Adrenal gland (tissue), 12 donors: ENCODE data around the gene TTI1. TPM values are rescaled to one million over a fixed set of nuclear protein-coding genes. Genes with fewer than 3 reads are reported as not detected.

Experiments used
- DNase-seq, 7 donors: peaks; one replicate each; pipeline ENCODE4 v3.0.0-alpha.2; 2019 to 2020
- H3K27ac ChIP-seq, 5 donors: fragments of 200-600 bp; sonication (generic) in 4 of 5; 1 replicate in 3 of 5; 2 replicates in 2 of 5; pipeline versions ENCODE4 v1.5.1 to v1.8.0; 2016 to 2020; ENCODE audit warnings: mild to moderate bottlenecking in 1 of 5
- H3K27me3 ChIP-seq: fragments of 200-600 bp; 2 replicates; pipeline ENCODE4 v1.8.0; 2021
- H3K36me3 ChIP-seq, 2 donors: fragments of 200-600 bp; replicated peaks in 1 of 2; 1 replicate in 1 of 2; 2 replicates in 1 of 2; pipeline versions ENCODE4 v1.5.1 to v1.8.0; 2018 to 2022
- H3K4me1 ChIP-seq, 2 donors: fragments of 200-600 bp; replicated peaks in 1 of 2; 1 replicate in 1 of 2; 2 replicates in 1 of 2; pipeline versions ENCODE4 v1.5.1 to v1.8.0; 2018 to 2021
- H3K4me3 ChIP-seq, 4 donors: fragments of 200-600 bp; sonication (generic) in 3 of 4; one replicate each; pipeline ENCODE4 v1.5.1; 2016 to 2018
- H3K9me3 ChIP-seq, 3 donors: fragments of 200-600 bp; sonication (generic) in 1 of 3; replicated peaks in 1 of 3; 1 replicate in 2 of 3; 2 replicates in 1 of 3; pipeline versions ENCODE4 v1.5.1 to v1.8.0; 2016 to 2021
- CTCF ChIP-seq, 6 experiments: fragments of 450-650 bp in 4 of 6; fragments of 200-600 bp in 2 of 6; sonication (generic) in 1 of 6; IDR thresholded peaks; 1 replicate in 5 of 6; 2 replicates in 1 of 6; pipeline versions ENCODE4 v1.5.1 to v1.8.0; 2016 to 2021; ENCODE audit warnings: antibody characterized with exemption in 6 of 6, mild to moderate bottlenecking in 2 of 6, moderate library complexity in 1 of 6
- POLR2A ChIP-seq, 2 donors: fragments of 450-650 bp; IDR thresholded peaks; one replicate each; pipeline ENCODE4 v1.6.1; 2017; ENCODE audit warnings: antibody characterized with exemption in 2 of 2, mild to moderate bottlenecking in 2 of 2, moderate library complexity in 1 of 2
- WGBS, 4 donors: extraction: QIAGEN DNeasy Blood & Tissue Kit in 2 of 4; methylation state at CpG; one replicate each; pipeline versions ENCODE4 v1.1.5 to v1.1.7; 2013 to 2017; 5-methylcytosine and 5-hydroxymethylcytosine counted together
- intact Hi-C, 2 donors: fragments of 100-400 bp; cut with DNase I; formaldehyde crosslinking; loops; one replicate each; pipeline versions ENCODE4 v1.14.1 to v1.15.0; 2022 to 2023
- polyA plus RNA-seq, 3 donors: library from polyadenylated mRNA; stranded (reverse); fragments of 200-250 nt in 2 of 3; fragments of 350-450 nt in 1 of 3; fragmentation: Illumina TruSeq in 1 of 3; extraction: RNeasy Lipid Tissue Mini Kit (QIAGEN cat#74804) in 1 of 3; gene quantifications; one replicate each; pipeline ENCODE4 v1.2.3, GENCODE V29; 2013 to 2014
- total RNA-seq, 9 donors: library from RNA; depleted of rRNA in 4 of 9; stranded (reverse); fragments of >200 nt in 4 of 9; fragments of 120-200 nt in 1 of 9; fragmentation: NEBNext Ultra II Directional in 1 of 9; extraction: Animal tissue kit (Norgen Biotek cat#: 25700) in 1 of 9; gene quantifications; one replicate each; pipeline versions ENCODE4 v1.1.0 to v1.2.4, GENCODE V29; 2013 to 2023
- donor health status: healthy with polysubstance abuse.
- donor health status: Bipolar disorder and iron deficiency.
- donor health status: DM: yes; HTN: yes; CAD: no.
- donor health status: DM: no; HTN: no; CAD: no.
- donor health status: DM: no; HTN: no; CAD: no.
- donor health status: DM: yes; HTN: yes; CAD: no.

Gene TTI1
- total and polyA plus RNA-seq, 12 donors = 12.5 to 28.7 (median 20.0) TPM

- TF ChIP-seq POLR2A (IDR thresholded peaks at IDR 0.05) (no peak), CTCF (IDR thresholded peaks at IDR 0.05) (no peak)
- peaks cover 11 to 35% of the 10 kb centered on the region in 2 donors for H3K4me1 ChIP-seq
- H3K27me3 ChIP-seq = no peaks in the 10 kb centered on the region
- no peak overlapping the region for H3K27ac ChIP-seq
- H3K9me3 ChIP-seq = no peaks in the 10 kb centered on the region
- WGBS, 4 donors = 90 to 96% (median 95%) methylated on average over 3 of the region's 3 CpGs
- H3K4me3 ChIP-seq = no peak overlapping the region
- intact Hi-C loops = loop anchor here in 1 of 2 donors (10.0 kb wide), 2 partner anchors 57 to 433 kb away; no protein-coding TSS in a partner anchor
- DNase-seq = no peak
- peaks cover 0 to 60% of the 10 kb centered on the region in 2 donors for H3K36me3 ChIP-seq
Observed at GRCh38 chr20:37997516-37997915, 35.7 kb downstream of the TTI1 start.

GRCh38 chr20:37995856-37996605 is 37.2 kb downstream of the TTI1 start:
- Histone ChIP-seq H3K36me3 (peaks cover 0 to 55% of the 10 kb centered on the region in 2 donors), H3K4me1 (peaks cover 14 to 35% of the 10 kb centered on the region in 2 donors), H3K27me3 (no peaks in the 10 kb centered on the region), H3K27ac (no peak overlapping the region), H3K9me3 (no peaks in the 10 kb centered on the region), H3K4me3 (no peak overlapping the region)
- 87 to 92% (median 90%) methylated on average over 9 of the region's 9 CpGs for WGBS, 4 donors
- intact Hi-C loops = loop anchor here in 1 of 2 donors (10.0 kb wide), 2 partner anchors 59 to 431 kb away; no protein-coding TSS in a partner anchor
- DNase-seq = no peak
- TF ChIP-seq POLR2A (IDR thresholded peaks at IDR 0.05) = no peak
- TF ChIP-seq CTCF (IDR thresholded peaks at IDR 0.05) = no peak

GRCh38 chr20:37994512-37994911 is 38.7 kb downstream of the TTI1 start:
- H3K9me3 ChIP-seq = no peaks in the 10 kb centered on the region
- peak overlapping the region in 1 of 5 donors; percentile 35 for H3K27ac ChIP-seq
- no peak overlapping the region for H3K4me3 ChIP-seq
- intact Hi-C loops = loop anchor here in 1 of 2 donors (10.0 kb wide), 2 partner anchors 60 to 430 kb away; no protein-coding TSS in a partner anchor
- peaks cover 25 to 51% of the 10 kb centered on the region in 2 donors for H3K4me1 ChIP-seq
- WGBS, 4 donors = 51 to 59% (median 57%) methylated on average over 4 of the region's 4 CpGs
- peak; percentile 41 to 82 (median 79) for DNase-seq
- TF ChIP-seq CTCF (IDR thresholded peaks at IDR 0.05) (no peak), POLR2A (IDR thresholded peaks at IDR 0.05) (peak in 1 of 2 donors; percentile 22)
- peaks cover 0 to 44% of the 10 kb centered on the region in 2 donors for H3K36me3 ChIP-seq
- no peaks in the 10 kb centered on the region for H3K27me3 ChIP-seq

GRCh38 chr20:37992802-37993409 is 40.4 kb downstream of the TTI1 start:
- H3K36me3 ChIP-seq = peaks cover 0 to 31% of the 10 kb centered on the region in 2 donors
- intact Hi-C loops = loop anchor here in 1 of 2 donors (10.0 kb wide), 2 partner anchors 62 to 428 kb away; no protein-coding TSS in a partner anchor
- no peaks in the 10 kb centered on the region for H3K27me3 ChIP-seq
- peak overlapping the region in 1 of 5 donors; percentile 51 for H3K27ac ChIP-seq
- DNase-seq = peak in 6 of 7 donors; percentile 51 to 78 (median 59)
- TF ChIP-seq POLR2A (IDR thresholded peaks at IDR 0.05) = no peak
- TF ChIP-seq CTCF (IDR thresholded peaks at IDR 0.05) = peak in 5 of 6 experiments; percentile 6 to 58 (median 27)
- H3K9me3 ChIP-seq = no peaks in the 10 kb centered on the region
- WGBS, 4 donors = 43 to 57% (median 45%) methylated on average over 5 of the region's 5 CpGs
- peaks cover 25 to 59% of the 10 kb centered on the region in 2 donors for H3K4me1 ChIP-seq
- no peak overlapping the region for H3K4me3 ChIP-seq
